ENCODE measurements around the gene CCDC61.

CCDC61 gene

GRCh38 chr19:45994998-45995714 is at the start of gene CCDC61:
CCDC61 (plus strand) TSS chr19:45995467; CDS start chr19:46003019, 7,552 bp downstream.
- DNase-seq (ENCODE audit: low read depth, low spot score): peak; percentile 100

DNA sequence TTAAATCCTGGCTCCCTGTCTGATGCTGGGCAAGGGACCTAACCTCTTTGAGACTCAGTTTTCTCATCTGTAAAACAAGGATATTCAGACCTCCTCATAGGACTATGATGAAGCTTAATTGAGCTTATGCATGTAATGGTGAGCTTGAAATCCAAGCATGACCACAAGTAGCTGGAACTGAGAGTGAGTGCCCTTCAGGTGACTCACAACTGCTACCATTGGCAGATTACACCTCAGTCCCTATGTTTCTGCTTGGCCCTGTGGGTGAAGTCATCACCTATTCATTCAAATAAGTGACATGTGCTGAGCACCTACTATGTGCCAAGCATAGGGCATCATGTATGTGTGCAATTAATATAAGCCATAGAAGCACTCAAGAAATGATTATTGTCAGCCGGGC is 47.3 kb upstream of the CCDC61 start:
- DNase-seq (ENCODE audit: low read depth, low spot score): no peak

DNA sequence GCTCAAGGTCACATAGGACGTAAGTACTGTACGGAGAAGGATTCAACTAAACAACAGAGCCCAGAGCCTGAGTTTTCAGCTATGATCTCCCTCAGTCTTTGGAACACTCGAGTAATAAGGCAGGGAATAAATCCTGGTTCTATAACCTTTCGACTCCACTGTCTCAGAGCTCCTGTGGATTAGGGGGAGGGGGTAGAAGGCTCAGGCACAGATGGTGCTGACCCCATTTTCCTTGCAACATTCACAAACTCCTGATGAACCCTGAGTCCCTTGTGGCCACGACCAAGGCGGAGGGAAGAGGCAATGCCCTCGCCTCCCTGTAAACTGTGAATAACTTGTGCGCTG is 43.0 kb upstream of the CCDC61 start:
- DNase-seq (ENCODE audit: low read depth, low spot score): no peak

DNA sequence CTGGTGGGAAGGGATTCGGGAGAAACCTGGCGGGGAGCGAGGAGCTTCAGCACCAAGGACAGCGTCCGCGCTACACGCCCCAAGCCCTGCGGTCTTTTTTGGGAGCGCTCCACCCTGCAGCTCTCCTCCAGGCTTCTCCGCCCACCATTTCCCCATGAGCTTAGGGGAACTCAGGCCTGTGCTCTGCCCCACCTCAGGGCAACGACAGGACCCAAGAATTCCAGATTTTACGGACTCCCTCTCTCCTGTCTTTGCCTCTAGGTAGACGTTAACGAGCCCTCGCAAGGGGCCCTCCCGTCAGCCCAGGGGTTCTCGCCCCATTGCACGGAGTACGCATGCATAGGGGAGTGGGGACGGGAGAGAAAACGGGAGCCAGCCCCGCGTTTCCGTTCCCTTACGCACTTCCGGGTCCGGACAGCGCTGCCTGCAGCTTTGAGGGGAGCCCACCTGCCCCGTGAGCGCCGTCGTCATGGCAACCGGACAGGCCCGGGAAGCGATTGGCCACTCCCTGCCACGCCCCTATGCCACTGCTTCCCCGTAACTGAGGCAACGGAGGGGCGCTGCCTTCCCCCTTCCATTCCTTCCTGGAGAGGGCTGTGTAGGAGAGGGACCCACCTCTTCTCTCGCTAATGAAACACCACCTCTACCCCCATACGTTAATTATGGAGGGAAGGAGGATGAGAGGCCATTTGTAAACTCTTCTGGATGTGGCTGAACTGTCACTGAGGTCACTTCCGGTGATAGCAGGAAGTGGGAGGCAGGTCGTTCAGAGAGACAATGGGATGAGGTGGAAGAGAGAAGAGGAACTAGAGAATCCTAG is 42.4 kb upstream of the CCDC61 start:
- DNase-seq (ENCODE audit: low read depth, low spot score): peak; percentile 87

DNA sequence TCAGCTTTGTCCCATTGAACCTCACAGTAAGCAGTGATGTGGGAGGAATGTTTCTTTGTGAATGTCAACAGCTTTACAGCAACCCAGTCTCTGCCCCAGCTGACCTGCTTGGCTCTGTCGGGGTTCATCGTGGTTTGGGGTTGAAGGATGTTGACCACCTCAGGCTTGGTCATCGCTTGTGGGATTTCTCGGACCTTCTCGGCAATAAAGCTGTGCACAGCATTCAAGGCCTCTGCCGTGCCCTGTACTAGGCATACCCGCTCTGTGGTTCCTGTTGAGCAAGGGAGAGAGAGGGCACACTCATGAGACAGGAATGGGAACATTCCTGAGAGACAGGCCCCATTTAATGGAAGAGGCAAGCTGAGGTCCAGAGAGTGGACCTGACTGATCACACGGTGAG is 41.6 kb upstream of the CCDC61 start:
- no peak for DNase-seq (ENCODE audit: low read depth, low spot score)

GRCh38 chr19:45954156-45954555 is 41.1 kb upstream of the CCDC61 start:
- no peak for DNase-seq (ENCODE audit: low read depth, low spot score)

GRCh38 chr19:45955905-45956608 is 39.2 kb upstream of the CCDC61 start:
- no peak for DNase-seq (ENCODE audit: low read depth, low spot score)

DNA sequence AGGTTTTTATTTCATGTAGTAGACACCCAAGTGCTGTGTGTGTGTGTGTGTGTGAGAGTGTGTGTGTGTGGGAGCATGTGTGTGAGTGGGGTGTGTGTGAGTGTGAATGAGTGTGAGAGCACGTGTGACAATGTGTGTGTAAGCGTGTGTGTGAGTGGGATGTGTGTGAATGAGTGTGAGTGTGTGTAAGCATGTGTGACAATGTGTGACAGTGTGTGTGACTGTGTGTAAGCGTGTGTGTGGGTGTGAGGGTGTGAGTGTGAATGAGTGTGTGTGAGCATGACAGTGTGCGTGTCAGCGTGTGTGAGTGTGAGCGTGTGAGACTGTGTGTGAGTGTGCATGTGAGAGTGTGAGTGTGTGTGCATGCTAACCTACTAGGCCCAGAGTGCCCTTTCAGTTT is 36.9 kb upstream of the CCDC61 start:
- DNase-seq (ENCODE audit: low read depth, low spot score): no peak

DNA sequence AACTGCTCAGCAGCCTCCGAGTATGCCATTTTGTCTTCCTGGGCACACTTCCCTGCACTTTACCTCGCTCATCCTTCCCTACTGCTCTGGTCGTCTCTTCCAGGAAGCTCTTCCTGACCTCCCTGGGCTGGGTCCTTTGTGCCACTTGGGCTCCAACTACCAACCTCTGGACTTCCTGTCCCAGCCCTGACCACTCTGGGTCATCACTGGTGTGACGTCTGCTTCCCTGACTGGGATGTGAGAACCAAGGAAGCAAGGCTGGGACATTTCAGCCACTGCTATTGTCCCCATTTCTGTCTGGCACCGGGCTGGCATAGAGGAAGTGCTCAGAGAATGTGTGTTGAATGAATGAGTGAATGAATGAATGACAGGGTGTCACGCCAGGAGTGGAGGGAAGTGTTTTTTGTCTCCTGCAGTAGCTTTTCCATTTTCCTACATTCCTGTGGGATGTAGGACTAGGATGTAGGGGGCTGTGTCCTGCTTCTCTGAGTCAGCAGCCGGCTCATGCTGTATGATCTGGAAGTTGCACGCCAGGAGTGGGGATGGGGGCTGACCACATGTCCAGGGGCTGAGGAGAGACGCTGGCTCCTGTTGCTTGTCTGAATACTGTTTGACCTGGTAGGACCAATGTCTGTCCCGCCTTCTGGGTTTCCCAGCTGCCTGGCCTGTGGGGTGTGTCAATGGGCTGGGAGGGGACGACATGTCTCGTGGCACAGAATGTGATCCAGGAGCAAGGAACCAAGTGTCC is 36.3 kb upstream of the CCDC61 start:
- no peak for DNase-seq (ENCODE audit: low read depth, low spot score)

DNA sequence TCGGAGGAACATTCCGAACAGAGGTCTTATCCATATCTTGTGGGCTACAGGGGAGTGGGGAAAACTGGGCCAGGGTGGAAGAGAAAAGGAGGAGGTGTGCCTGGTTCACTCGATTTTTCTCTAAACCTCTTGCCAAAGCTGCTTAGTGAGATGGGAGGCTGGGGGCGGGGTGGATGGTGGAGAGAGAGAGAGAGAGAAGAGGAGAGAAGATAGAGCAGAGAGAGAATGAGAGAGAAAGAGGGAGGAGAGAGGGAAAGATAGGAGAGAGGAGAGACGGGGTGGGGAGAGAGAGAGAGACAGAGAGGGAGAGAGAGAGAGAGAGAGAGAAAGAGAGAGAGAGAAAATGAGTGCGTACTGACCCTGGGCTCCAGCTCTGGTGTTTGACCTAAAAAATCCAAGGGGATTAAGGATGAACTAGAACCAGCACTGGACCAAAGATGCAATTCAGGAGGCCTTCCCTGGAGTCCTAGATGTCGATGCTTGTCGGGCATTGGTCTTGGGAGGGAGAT is 35.7 kb upstream of the CCDC61 start:
- no peak for DNase-seq (ENCODE audit: low read depth, low spot score)

DNA sequence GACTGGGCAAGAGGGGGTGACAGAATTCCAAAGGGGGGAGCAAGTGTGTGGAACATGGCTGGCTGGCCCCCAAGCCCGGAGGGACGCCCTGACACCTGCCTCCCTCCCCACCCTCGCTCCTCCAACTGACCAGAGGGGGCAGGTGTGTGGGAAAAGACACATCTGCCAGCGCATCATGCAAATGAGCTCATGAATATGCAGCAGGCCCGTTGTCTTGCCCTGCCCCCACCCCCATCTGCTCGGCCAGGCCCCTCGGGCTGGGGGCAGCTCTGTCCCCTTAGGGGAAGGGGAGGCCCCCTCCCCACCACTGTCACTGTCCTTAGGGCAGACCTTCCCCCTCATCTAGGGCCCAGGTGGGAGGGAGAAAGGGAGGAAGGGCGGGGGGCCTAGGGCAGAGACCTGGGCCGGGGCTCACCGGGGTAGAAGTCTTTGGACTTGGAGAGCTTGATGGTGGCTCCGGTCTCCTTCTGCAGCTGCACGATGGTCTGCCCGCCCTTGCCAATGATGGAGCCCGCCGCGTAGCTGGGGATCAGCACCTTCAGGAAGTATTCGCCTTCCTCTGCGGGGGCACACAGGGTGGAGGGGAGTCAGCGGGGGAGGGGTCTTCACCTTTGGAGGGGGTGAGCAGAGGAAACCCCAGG is 34.6 kb upstream of the CCDC61 start:
- peak; percentile 36 for DNase-seq (ENCODE audit: low read depth, low spot score)

DNA sequence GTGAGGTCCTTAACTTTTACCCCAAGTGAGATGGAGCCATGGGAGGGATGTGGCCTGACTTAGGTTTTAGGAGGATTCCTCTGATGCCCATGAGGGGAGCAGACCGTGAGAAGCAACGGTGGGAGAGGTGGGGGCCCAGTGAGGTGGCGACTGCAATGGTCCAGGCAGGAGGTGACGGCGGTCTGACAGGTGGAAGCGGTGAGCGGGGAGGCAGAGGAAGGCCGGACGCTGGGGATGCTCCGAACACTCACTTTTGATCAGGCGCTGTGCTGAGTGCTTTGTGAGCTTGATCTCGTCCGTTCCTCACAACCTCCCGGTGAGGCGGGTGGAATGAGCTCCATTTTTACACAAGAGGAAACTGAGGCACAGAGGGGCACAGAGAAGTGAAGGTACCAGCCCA is 33.2 kb upstream of the CCDC61 start:
- no peak for DNase-seq (ENCODE audit: low read depth, low spot score)

DNA sequence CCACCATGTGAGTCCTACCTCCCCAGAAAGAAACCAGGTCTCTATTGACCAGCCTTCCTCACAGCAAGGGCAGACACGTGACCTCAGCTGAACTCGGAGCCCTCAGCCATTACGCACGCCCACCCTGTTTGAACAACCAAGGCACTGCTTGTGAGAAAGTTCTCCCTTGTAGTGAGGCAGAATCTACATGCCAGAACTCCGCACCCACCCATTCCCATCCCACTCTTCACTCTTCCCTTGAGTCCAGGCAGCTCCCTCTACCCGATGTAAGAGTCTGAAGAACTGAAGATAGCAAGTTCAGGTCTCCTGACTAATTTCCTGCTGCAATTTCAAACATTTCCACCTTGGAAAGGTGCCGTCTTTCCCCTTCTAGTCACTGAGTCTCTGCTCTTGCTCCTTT is 28.0 kb upstream of the CCDC61 start:
- DNase-seq (ENCODE audit: low read depth, low spot score): no peak

DNA sequence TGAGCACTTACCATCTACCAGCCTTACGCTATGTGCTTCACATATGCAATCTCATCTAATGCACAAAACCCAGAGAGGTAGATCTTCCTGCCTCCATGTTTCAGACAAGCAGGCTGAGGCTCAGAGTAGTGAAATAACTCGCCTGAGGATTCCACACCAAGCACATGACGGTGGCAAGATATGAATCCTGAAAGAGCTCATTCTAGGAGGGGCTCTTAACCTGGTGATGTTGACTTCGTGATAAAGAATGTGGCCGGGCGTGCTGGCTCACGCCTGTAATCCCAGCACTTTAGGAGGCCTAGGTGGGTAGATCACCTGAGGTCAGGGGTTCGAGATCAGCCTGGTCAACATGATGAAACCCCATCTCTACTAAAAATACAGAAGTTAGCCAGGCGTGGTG is 26.6 kb upstream of the CCDC61 start:
- DNase-seq (ENCODE audit: low read depth, low spot score): no peak

DNA sequence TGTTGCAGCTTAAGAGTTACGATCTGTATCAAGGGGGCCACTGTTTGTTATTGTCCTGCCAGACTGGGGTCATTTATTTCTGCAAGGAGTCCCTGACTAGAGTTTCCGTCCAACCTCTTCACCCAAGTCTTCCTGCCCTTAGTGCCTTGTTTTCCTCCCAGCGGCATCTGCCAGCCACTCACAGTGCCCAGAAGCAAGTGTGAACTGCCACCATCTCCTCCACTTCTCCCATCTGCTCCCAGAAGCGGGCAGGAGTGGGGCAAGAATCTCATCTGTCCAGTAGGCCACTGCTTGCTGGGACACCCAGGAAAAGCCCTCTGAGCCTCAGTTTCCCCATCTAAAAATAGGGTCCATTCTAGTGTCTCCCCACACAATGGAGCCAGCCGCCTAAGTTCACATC is 25.6 kb upstream of the CCDC61 start:
- no peak for DNase-seq (ENCODE audit: low read depth, low spot score)

GRCh38 chr19:45971260-45971902 is 23.9 kb upstream of the CCDC61 start:
- no peak for DNase-seq (ENCODE audit: low read depth, low spot score)

- no peak for DNase-seq (ENCODE audit: low read depth, low spot score)
Measured at GRCh38 chr19:45972081-45972946, 23.0 kb upstream of the CCDC61 start.

DNA sequence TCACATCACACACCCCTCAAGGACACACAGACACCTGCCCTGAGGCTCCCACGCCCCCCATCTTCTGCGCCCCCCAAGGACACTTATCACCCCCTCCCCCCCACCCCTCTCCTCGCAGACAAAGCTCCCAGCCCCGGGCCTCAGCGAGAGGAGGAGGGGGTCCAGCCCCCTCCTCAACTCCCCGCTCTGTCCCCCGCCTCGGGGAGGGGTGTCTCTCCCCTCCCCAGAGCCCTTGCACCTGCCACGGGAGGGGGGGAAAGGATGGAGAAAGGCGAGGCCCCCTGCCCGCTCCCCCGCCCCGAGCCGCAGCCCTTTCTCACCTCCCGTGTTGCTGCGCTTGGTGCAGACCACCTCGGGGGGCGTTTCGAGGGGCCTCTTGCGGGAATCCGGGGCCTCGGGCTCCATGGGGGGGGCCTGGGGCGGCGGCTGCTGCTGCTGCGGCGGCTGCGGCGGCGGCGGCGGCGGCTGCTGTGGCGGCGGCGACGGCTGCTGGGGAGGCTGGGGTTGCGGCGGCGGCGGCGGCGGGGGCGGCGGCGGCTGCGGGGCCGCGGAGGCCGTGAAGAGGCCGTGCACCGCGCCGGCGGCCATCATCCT is 22.2 kb upstream of the CCDC61 start:
- DNase-seq (ENCODE audit: low read depth, low spot score): no peak
